ENCODE measurements around the gene SPG7.
A peak's percentile ranks its signal among the peaks of the same experiment; 100 is the strongest.

The SPG7 gene

GRCh38 chr16:89458551-89458950 is 49.7 kb upstream of the SPG7 start:
- Histone ChIP-seq H3K36me3 (ENCODE audit: control insufficient read depth in 2 of 2, insufficient read depth in 1 of 2, low read length in 2 of 2) (no peaks in the 10 kb centered on the region), H3K27ac (ENCODE audit: extremely low read depth, low read depth, low read length) (peak overlapping the region; percentile 74), H3K4me1 (ENCODE audit: control insufficient read depth, insufficient read depth, low read length) (no peaks in the 10 kb centered on the region; the same call in 1 of the 2 replicates), H3K9me3 (ENCODE audit: control insufficient read depth, insufficient read depth, low read depth, low read length) (no peaks in the 10 kb centered on the region), H3K4me3 (ENCODE audit: low read depth, low read length) (no peak overlapping the region)
- POLR2A ChIA-PET: interaction anchor here (1.1 kb wide), 1 partner anchor 115 kb away, joined by 3 read pairs; no protein-coding TSS in a partner anchor
- TF ChIP-seq ZNF670 (tag by site-specific recombination; IDR thresholded peaks at IDR 0.05; ENCODE audit: low read depth) (no peak), ZNF335 (tag by site-specific recombination; conservative IDR thresholded peaks at IDR 0.05) (no peak), SALL2 (tag by site-specific recombination; IDR thresholded peaks at IDR 0.05; ENCODE audit: borderline replicate concordance) (no peak), ZNF394 (tag by site-specific recombination; IDR thresholded peaks at IDR 0.05; ENCODE audit: borderline replicate concordance) (no peak), ZNF140 (tag by site-specific recombination; IDR thresholded peaks at IDR 0.05) (no peak)
- TF ChIP-seq, protein P1, sequence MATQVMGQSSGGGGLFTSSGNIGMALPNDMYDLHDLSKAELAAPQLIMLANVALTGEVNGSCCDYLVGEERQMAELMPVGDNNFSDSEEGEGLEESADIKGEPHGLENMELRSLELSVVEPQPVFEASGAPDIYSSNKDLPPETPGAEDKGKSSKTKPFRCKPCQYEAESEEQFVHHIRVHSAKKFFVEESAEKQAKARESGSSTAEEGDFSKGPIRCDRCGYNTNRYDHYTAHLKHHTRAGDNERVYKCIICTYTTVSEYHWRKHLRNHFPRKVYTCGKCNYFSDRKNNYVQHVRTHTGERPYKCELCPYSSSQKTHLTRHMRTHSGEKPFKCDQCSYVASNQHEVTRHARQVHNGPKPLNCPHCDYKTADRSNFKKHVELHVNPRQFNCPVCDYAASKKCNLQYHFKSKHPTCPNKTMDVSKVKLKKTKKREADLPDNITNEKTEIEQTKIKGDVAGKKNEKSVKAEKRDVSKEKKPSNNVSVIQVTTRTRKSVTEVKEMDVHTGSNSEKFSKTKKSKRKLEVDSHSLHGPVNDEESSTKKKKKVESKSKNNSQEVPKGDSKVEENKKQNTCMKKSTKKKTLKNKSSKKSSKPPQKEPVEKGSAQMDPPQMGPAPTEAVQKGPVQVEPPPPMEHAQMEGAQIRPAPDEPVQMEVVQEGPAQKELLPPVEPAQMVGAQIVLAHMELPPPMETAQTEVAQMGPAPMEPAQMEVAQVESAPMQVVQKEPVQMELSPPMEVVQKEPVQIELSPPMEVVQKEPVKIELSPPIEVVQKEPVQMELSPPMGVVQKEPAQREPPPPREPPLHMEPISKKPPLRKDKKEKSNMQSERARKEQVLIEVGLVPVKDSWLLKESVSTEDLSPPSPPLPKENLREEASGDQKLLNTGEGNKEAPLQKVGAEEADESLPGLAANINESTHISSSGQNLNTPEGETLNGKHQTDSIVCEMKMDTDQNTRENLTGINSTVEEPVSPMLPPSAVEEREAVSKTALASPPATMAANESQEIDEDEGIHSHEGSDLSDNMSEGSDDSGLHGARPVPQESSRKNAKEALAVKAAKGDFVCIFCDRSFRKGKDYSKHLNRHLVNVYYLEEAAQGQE (tag by site-specific recombination; IDR thresholded peaks at IDR 0.05): no peak
- TF ChIP-seq, protein P2, sequence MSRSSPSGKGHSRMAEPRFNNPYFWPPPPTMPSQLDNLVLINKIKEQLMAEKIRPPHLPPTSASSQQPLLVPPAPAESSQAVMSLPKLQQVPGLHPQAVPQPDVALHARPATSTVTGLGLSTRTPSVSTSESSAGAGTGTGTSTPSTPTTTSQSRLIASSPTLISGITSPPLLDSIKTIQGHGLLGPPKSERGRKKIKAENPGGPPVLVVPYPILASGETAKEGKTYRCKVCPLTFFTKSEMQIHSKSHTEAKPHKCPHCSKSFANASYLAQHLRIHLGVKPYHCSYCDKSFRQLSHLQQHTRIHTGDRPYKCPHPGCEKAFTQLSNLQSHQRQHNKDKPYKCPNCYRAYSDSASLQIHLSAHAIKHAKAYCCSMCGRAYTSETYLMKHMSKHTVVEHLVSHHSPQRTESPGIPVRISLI (tag by site-specific recombination; IDR thresholded peaks at IDR 0.05): no peak
- TF ChIP-seq, protein P3, sequence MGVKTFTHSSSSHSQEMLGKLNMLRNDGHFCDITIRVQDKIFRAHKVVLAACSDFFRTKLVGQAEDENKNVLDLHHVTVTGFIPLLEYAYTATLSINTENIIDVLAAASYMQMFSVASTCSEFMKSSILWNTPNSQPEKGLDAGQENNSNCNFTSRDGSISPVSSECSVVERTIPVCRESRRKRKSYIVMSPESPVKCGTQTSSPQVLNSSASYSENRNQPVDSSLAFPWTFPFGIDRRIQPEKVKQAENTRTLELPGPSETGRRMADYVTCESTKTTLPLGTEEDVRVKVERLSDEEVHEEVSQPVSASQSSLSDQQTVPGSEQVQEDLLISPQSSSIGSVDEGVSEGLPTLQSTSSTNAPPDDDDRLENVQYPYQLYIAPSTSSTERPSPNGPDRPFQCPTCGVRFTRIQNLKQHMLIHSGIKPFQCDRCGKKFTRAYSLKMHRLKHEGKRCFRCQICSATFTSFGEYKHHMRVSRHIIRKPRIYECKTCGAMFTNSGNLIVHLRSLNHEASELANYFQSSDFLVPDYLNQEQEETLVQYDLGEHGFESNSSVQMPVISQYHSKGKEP (tag by site-specific recombination; IDR thresholded peaks at IDR 0.05): no peak
- CTCF ChIA-PET: no interaction called here

DNA sequence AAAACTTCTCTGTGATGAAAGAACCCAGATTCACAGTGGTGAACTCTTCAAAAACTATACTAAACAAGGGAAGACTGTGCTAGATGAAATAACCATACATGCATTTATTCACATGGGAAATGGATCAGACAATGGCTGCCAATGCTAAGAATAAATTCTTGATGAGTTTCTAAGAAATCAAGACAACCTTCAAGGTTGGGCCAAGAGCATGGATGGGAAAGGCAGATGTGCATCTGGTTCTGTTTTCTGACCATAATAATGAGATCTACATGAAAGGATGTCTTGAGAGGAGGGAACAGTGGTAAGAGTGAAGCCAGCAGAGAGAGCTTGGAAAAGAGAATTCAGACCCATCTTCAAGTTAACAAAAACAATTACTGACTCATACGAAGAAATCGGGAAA is 49.2 kb upstream of the SPG7 start:
- POLR2A ChIA-PET: interaction anchor here (1.1 kb wide), 1 partner anchor 115 kb away, joined by 3 read pairs; no protein-coding TSS in a partner anchor
- Histone ChIP-seq H3K4me3 (ENCODE audit: low read depth, low read length) (no peak overlapping the region), H3K27ac (ENCODE audit: extremely low read depth, low read depth, low read length) (peak overlapping the region; percentile 74), H3K4me1 (ENCODE audit: control insufficient read depth, insufficient read depth, low read length) (no peaks in the 10 kb centered on the region; the same call in 1 of the 2 replicates), H3K36me3 (ENCODE audit: control insufficient read depth in 2 of 2, insufficient read depth in 1 of 2, low read length in 2 of 2) (no peaks in the 10 kb centered on the region), H3K9me3 (ENCODE audit: control insufficient read depth, insufficient read depth, low read depth, low read length) (no peaks in the 10 kb centered on the region)
- CTCF ChIA-PET: no interaction called here
- TF ChIP-seq PRDM1 (tag by site-specific recombination; IDR thresholded peaks at IDR 0.05): peak; percentile 83
- no peak for TF ChIP-seq AEBP2 (tag by site-specific recombination; IDR thresholded peaks at IDR 0.05; ENCODE audit: borderline replicate concordance)

DNA sequence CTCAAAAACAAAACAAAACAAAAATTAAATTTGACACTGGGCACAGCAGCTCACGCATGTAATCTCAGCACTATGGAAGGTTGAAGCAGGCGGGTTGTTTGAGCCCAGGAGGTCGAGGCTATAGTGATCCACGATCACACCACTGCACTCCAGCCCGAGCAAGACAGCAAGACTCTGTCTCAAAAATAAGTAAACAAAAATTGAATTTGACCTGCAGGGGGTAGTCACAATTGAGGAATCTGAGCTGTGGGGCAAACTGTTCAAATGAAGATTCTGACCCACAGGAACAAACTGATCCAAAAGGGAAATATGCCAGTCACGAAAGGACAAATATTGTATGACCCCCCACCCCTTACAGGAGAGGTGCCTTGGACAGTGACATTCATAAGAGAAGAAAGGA is 47.6 kb upstream of the SPG7 start:
- Histone ChIP-seq H3K4me3 (ENCODE audit: low read depth, low read length) (no peak overlapping the region), H3K27ac (ENCODE audit: extremely low read depth, low read depth, low read length) (no peak overlapping the region), H3K4me1 (ENCODE audit: control insufficient read depth, insufficient read depth, low read length) (no peaks in the 10 kb centered on the region; the same call in 1 of the 2 replicates), H3K36me3 (ENCODE audit: control insufficient read depth in 2 of 2, insufficient read depth in 1 of 2, low read length in 2 of 2) (no peaks in the 10 kb centered on the region), H3K9me3 (ENCODE audit: control insufficient read depth, insufficient read depth, low read depth, low read length) (no peaks in the 10 kb centered on the region)
- CTCF ChIA-PET: interaction anchor here (1.5 kb wide), 1 partner anchor 14 kb away, joined by 9 read pairs; no protein-coding TSS in a partner anchor
- POLR2A ChIA-PET: no interaction called here
- no peak for TF ChIP-seq ZNF302 (tag by site-specific recombination; IDR thresholded peaks at IDR 0.05; ENCODE audit: low read depth)
- TF ChIP-seq KLF1 (tag by site-specific recombination; IDR thresholded peaks at IDR 0.05): no peak
- no peak for TF ChIP-seq ZNF501 (tag by site-specific recombination; IDR thresholded peaks at IDR 0.05)
- TF ChIP-seq, protein P4, sequence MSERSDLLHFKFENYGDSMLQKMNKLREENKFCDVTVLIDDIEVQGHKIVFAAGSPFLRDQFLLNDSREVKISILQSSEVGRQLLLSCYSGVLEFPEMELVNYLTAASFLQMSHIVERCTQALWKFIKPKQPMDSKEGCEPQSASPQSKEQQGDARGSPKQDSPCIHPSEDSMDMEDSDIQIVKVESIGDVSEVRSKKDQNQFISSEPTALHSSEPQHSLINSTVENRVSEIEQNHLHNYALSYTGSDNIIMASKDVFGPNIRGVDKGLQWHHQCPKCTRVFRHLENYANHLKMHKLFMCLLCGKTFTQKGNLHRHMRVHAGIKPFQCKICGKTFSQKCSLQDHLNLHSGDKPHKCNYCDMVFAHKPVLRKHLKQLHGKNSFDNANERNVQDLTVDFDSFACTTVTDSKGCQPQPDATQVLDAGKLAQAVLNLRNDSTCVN (tag by site-specific recombination; optimal IDR thresholded peaks at IDR 0.05): no peak
- TF ChIP-seq ZNF558 (tag by site-specific recombination; IDR thresholded peaks at IDR 0.05): no peak
- no peak for TF ChIP-seq ZNF311 (tag by site-specific recombination; IDR thresholded peaks at IDR 0.05; ENCODE audit: borderline replicate concordance)
- TF ChIP-seq ZNF366 (tag by site-specific recombination; conservative IDR thresholded peaks at IDR 0.05): no peak
- TF ChIP-seq ZBTB49 (tag by site-specific recombination; IDR thresholded peaks at IDR 0.05; ENCODE audit: low read depth): no peak
- no peak for TF ChIP-seq ZNF544 (tag by site-specific recombination; IDR thresholded peaks at IDR 0.05)
- TF ChIP-seq ZNF747 (tag by site-specific recombination; IDR thresholded peaks at IDR 0.05): no peak

All from HEK293 (cell line).